Stimulated activated CD4-positive, alpha-beta T cell treated with anti-CD3 and anti-CD28 coated beads, TNF-alpha, amount 100 ng/mL, for 24 hours (primary cell): ENCODE measurements around the gene VMAC.

Source experiments
- DNase-seq, 3 experiments: peaks; one replicate each; pipeline ENCODE4 v3.0.0-alpha.2; 2020; ENCODE audit warnings: low read depth in 3 of 3

VMAC gene

DNA sequence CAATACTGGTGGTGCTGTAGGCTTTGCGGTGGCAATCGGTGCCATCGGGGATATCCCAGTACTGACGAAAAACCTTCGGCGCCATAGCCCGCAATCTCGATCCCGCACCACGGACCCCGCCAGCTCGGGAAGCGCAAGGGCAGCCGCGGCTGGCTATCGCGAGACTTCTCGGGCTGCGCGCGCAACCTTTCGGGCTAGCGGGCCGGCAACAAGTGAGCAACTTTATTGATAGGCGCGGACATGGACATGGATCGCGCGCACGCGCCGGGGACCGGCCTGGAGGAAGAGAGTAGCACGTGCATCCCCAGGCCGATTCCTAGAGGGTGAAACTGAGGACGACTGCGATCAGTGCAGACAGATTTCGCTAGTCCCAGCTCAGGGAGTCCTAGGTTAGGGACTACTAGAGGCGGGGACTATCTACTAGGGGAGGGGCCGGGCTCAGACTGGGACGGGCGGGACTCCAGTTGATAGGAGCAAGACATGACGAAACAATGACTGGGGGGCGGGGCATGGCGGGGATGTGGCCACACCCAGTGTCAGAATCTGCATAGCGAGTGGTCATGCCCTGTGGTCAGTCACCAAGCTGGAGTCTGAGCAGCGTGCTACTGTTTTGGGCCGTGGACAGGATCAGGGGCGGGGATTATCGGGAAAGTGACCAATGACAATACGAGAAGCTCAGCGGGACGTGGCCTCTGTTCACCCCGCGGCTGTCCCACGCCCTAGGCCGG, 884 bp upstream of the VMAC start, which contains the start of gene NDUFA11:
NDUFA11 (minus strand) TSS at position 167 of the 728 bp plus-strand sequence; CDS start at position 85, 82 bp downstream.
- peak; percentile 93 to 96 (median 93) for DNase-seq

- no peak for DNase-seq
These were observed 574 bp downstream of the VMAC start for GRCh38 chr19:5905114-5905778.

DNA sequence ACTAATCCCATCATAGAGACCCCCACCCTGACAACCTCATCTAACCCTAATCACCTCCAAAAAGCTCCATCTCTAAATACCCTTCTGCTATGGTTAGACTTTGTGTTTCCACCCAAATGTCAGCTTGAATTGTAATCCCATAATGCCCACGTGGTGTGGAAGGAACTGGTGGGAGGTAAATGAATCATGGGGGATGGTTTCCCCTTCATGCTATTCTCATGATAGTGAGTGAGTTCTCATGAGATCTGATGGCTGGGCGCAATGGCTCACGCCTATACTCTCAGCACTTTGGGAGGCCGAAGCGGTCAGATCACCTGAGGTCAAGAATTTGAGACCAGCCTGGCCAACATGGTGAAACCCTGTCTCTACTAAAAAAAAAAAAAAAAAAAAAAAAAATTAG, 2.6 kb downstream of the VMAC start:
- DNase-seq, result no peak

- DNase-seq, result no peak
These were observed 4.2 kb downstream of the VMAC start for GRCh38 chr19:5908773-5909442.

GRCh38 chr19:5910638-5910907, 5.9 kb downstream of the VMAC start:
- DNase-seq, result no peak

- no peak for DNase-seq
These were observed 6.7 kb downstream of the VMAC start for GRCh38 chr19:5911366-5911765.

- no peak for DNase-seq
These were observed 9.2 kb downstream of the VMAC start, which contains the start of gene CAPS for GRCh38 chr19:5913739-5914357. CAPS (plus strand) TSS chr19:5914254; CDS start chr19:5914407, 153 bp downstream.

GRCh38 chr19:5914358-5914774, 9.7 kb downstream of the VMAC start:
- no peak for DNase-seq

DNA sequence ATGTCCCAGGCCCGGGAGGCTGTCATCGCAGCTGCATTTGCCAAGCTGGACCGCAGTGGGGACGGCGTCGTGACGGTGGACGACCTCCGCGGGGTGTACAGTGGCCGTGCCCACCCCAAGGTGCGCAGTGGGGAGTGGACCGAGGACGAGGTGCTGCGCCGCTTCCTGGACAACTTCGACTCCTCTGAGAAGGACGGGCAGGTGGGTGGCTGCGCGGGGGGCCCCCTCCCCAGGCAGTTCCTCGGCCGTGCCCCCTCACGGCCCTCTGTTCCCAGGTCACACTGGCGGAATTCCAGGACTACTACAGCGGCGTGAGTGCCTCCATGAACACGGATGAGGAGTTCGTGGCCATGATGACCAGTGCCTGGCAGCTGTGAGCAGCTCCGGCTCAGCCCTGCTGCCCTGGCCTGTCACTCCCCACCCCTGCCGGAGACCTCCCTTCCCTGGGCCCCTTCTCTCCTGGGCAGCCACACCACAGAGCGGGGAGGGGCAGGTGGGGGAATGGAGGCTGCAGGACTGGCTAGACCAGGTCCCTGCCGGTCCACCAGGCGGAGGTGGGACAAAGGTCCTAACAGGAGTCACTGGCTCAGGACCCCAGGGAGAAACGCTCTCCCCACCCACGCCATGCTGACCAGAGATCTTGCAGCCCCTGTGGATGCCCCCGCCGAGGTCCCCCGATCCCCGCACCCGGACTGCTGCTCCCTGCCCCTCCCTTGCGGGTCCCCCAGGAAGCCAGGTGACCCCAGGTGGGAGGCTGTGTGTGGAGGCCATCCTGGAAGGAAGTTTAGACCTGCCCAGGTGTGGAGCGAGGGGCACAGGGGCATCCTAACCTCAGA, 10.5 kb downstream of the VMAC start:
- DNase-seq, result no peak

- no peak for DNase-seq
These were observed 11.1 kb downstream of the VMAC start for GRCh38 chr19:5915782-5916165.

GRCh38 chr19:5916181-5916708, 11.6 kb downstream of the VMAC start:
- no peak for DNase-seq

GRCh38 chr19:5917431-5918107, 12.9 kb downstream of the VMAC start:
- no peak for DNase-seq

DNA sequence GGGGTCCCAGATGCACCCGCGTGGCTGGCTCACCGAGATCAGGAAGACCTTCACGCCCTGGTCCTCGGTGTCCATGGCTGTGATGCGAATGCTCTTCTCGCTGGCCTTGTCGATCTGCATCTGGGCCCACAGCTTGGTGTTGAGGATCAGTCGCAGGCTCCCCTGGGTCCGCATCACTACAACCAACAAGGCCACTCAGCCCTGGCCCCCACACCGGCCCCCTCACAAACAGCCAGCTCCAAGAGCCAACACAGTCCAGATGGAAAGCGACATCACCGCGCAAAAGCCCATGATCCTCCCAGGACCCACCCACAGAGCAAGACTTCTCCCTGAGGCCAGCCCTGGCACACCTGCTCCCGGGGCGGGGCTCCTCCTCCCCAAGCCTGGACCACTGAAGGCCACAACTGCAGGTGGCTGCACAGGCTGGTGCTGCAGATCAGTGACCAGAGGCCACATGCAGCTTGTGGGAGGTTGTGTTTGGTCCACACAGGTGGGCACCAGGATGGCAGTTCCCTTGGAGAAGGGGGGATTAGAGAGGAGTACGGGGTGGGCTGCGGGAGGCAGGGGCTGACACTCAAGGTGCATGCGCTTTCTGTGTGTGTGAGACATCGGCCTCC, 13.9 kb downstream of the VMAC start:
- DNase-seq, result no peak

- no peak for DNase-seq
These were observed 17.0 kb downstream of the VMAC start for GRCh38 chr19:5921516-5922160.

DNA sequence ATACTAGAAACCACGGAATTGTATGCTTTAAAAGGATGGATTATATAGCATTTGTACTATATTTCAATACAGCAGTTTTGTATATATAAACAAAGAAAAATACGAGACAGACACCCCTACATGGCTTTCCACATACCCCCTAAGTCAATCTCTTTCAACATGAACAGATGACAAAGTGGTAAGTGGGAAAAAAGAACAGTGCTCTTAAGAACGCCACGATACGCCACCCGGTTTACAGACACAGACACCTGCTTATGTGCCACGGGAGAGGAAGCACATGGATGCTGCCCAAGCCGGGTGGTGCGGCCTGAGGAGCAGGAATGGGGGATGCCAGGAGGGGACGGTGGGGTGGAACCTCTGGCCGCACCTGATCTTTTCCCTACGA, 17.5 kb downstream of the VMAC start:
- DNase-seq, result no peak

GRCh38 chr19:5923356-5923755, 18.7 kb downstream of the VMAC start:
- DNase-seq, result no peak

DNA sequence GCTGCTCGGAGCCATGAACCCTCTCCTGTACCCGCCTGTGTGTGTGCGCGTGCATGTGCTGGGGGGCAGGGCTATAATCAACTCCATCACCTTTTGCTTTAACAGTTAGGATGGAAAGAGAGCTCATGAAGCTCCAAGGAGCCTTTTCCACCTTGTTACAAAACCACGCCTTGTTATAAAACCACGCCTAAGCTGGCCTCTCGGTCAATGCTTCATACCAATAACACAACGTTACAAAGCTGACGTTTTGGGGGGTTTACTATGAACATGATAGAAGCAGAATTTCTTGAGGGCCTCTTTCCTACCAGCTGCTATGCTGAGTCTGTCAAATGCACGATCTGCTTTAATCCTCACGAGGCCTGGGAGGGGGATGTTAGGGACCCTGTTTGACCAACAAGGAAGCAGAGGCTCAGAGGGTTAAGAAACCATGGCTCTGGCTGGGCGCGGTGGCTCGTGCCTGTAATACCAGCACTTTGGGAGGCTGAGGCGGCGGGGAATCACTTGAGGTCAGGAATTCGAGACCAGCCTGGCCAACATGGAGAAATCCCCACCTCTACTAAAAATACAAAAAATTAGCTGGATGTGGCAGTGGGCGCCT, 21.3 kb downstream of the VMAC start:
- no peak for DNase-seq

DNA sequence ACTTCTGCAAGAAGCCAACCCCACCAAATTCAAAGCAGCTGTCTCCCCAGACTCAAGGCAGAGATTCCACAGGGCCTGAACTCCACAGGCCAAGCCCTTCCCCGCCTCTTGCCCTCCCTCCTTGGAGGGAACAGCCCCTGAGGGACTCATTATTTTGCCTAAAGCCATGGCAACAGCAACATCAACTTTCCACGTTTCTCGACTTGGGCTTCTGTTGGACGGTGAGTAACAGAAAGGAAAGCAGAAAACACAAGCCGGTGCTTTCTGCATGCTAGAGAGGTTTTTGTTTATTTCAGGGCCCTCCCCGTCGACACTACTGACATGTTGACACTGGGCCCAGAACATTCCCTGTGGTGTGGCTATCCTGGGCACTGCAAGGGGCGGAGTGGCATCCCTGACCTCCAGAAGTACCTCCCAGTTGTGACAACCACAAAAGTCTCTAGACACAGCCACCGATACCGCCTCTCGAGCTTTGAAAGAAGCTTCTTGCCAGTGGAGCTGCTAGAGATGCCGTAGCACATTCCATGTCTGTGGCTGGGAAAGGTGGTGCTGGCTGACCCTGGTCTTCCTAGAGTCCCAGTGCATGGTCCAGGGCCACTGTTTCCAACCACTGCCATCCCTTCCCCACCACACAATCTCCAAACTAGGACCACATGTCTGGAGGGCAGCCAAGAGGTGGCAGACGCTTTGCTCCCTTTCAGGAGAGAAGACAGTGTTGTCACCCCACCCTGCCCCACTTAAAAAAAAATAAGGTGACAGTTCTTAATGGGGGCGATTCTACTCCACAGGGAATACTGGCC, 22.2 kb downstream of the VMAC start:
- DNase-seq, result no peak

DNA sequence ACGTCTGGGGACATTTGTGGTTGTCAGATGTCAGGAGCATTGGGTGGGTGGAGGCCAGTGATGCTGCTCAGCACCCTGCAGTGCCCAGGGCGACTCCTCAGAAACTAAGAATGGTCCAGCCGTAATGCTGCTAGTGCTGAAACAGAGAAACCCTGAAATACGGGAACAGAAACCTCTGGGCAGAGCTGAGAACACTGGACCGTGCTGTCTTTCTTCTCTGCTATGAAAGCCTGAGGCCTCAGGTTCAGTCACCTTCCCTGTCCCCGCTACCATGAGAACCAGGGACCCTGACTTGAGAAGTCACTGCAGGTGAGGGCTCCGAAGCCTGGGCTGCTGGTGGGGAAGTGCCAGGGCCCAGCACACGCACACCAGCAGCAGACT, 22.8 kb downstream of the VMAC start:
- DNase-seq, result no peak
